Adrenal gland (tissue), 12 donors: Measurements from ENCODE around the gene MAGI1. TPM values are rescaled to one million over a fixed set of nuclear protein-coding genes. Genes with fewer than 3 reads are reported as not detected.

Experiments used
- DNase-seq, 7 donors: peaks; one replicate each; pipeline ENCODE4 v3.0.0-alpha.2; 2019 to 2020
- H3K27ac ChIP-seq, 5 donors: fragments of 200-600 bp; sonication (generic) in 4 of 5; 1 replicate in 3 of 5; 2 replicates in 2 of 5; pipeline versions ENCODE4 v1.5.1 to v1.8.0; 2016 to 2020; ENCODE audit warnings: mild to moderate bottlenecking in 1 of 5
- H3K27me3 ChIP-seq: fragments of 200-600 bp; 2 replicates; pipeline ENCODE4 v1.8.0; 2021
- H3K36me3 ChIP-seq, 2 donors: fragments of 200-600 bp; replicated peaks in 1 of 2; 1 replicate in 1 of 2; 2 replicates in 1 of 2; pipeline versions ENCODE4 v1.5.1 to v1.8.0; 2018 to 2022
- H3K4me1 ChIP-seq, 2 donors: fragments of 200-600 bp; replicated peaks in 1 of 2; 1 replicate in 1 of 2; 2 replicates in 1 of 2; pipeline versions ENCODE4 v1.5.1 to v1.8.0; 2018 to 2021
- H3K4me3 ChIP-seq, 4 donors: fragments of 200-600 bp; sonication (generic) in 3 of 4; one replicate each; pipeline ENCODE4 v1.5.1; 2016 to 2018
- H3K9me3 ChIP-seq, 3 donors: fragments of 200-600 bp; sonication (generic) in 1 of 3; replicated peaks in 1 of 3; 1 replicate in 2 of 3; 2 replicates in 1 of 3; pipeline versions ENCODE4 v1.5.1 to v1.8.0; 2016 to 2021
- CTCF ChIP-seq, 6 experiments: fragments of 450-650 bp in 4 of 6; fragments of 200-600 bp in 2 of 6; sonication (generic) in 1 of 6; IDR thresholded peaks; 1 replicate in 5 of 6; 2 replicates in 1 of 6; pipeline versions ENCODE4 v1.5.1 to v1.8.0; 2016 to 2021; ENCODE audit warnings: antibody characterized with exemption in 6 of 6, mild to moderate bottlenecking in 2 of 6, moderate library complexity in 1 of 6
- POLR2A ChIP-seq, 2 donors: fragments of 450-650 bp; IDR thresholded peaks; one replicate each; pipeline ENCODE4 v1.6.1; 2017; ENCODE audit warnings: antibody characterized with exemption in 2 of 2, mild to moderate bottlenecking in 2 of 2, moderate library complexity in 1 of 2
- WGBS, 4 donors: extraction: QIAGEN DNeasy Blood & Tissue Kit in 2 of 4; methylation state at CpG; one replicate each; pipeline versions ENCODE4 v1.1.5 to v1.1.7; 2013 to 2017; 5-methylcytosine and 5-hydroxymethylcytosine counted together
- intact Hi-C, 2 donors: fragments of 100-400 bp; cut with DNase I; formaldehyde crosslinking; loops; one replicate each; pipeline versions ENCODE4 v1.14.1 to v1.15.0; 2022 to 2023
- polyA plus RNA-seq, 3 donors: library from polyadenylated mRNA; stranded (reverse); fragments of 200-250 nt in 2 of 3; fragments of 350-450 nt in 1 of 3; fragmentation: Illumina TruSeq in 1 of 3; extraction: RNeasy Lipid Tissue Mini Kit (QIAGEN cat#74804) in 1 of 3; gene quantifications; one replicate each; pipeline ENCODE4 v1.2.3, GENCODE V29; 2013 to 2014
- total RNA-seq, 9 donors: library from RNA; depleted of rRNA in 4 of 9; stranded (reverse); fragments of >200 nt in 4 of 9; fragments of 120-200 nt in 1 of 9; fragmentation: NEBNext Ultra II Directional in 1 of 9; extraction: Animal tissue kit (Norgen Biotek cat#: 25700) in 1 of 9; gene quantifications; one replicate each; pipeline versions ENCODE4 v1.1.0 to v1.2.4, GENCODE V29; 2013 to 2023
- donor health status: healthy with polysubstance abuse.
- donor health status: Bipolar disorder and iron deficiency.
- donor health status: DM: yes; HTN: yes; CAD: no.
- donor health status: DM: no; HTN: no; CAD: no.
- donor health status: DM: no; HTN: no; CAD: no.
- donor health status: DM: yes; HTN: yes; CAD: no.

Gene MAGI1
- total and polyA plus RNA-seq, 12 donors: 4.8 to 31.6 (median 18.5) TPM

GRCh38 chr3:65919826-65920225 lies 118.9 kb downstream of the MAGI1 start:
- Histone ChIP-seq H3K4me3 (no peak overlapping the region), H3K27ac (no peak overlapping the region), H3K36me3 (no peaks in the 10 kb centered on the region), H3K4me1 (peaks cover 0 to 3% of the 10 kb centered on the region in 2 donors), H3K27me3 (no peaks in the 10 kb centered on the region), H3K9me3 (no peaks in the 10 kb centered on the region)
- WGBS, 4 donors: 88 to 95% (median 90%) methylated on average over 2 of the region's 2 CpGs
- DNase-seq: no peak
- TF ChIP-seq CTCF (IDR thresholded peaks at IDR 0.05): no peak
- no peak for TF ChIP-seq POLR2A (IDR thresholded peaks at IDR 0.05)
- intact Hi-C loops: no loop called here

GRCh38 chr3:65915477-65915876 lies 123.2 kb downstream of the MAGI1 start:
- WGBS, 4 donors: 41 to 54% (median 43%) methylated on average over 2 of the region's 2 CpGs
- Histone ChIP-seq H3K4me1 (no peaks in the 10 kb centered on the region), H3K4me3 (no peak overlapping the region), H3K27ac (no peak overlapping the region), H3K27me3 (no peaks in the 10 kb centered on the region), H3K9me3 (no peaks in the 10 kb centered on the region), H3K36me3 (no peaks in the 10 kb centered on the region)
- no peak for DNase-seq
- intact Hi-C loops: no loop called here
- no peak for TF ChIP-seq CTCF (IDR thresholded peaks at IDR 0.05)
- TF ChIP-seq POLR2A (IDR thresholded peaks at IDR 0.05): no peak

- Histone ChIP-seq H3K4me1 (no peaks in the 10 kb centered on the region), H3K36me3 (no peaks in the 10 kb centered on the region), H3K27me3 (no peaks in the 10 kb centered on the region), H3K4me3 (no peak overlapping the region), H3K9me3 (no peaks in the 10 kb centered on the region), H3K27ac (no peak overlapping the region)
- peak in 2 of 7 donors; percentile 6 to 18 for DNase-seq
- no peak for TF ChIP-seq POLR2A (IDR thresholded peaks at IDR 0.05)
- TF ChIP-seq CTCF (IDR thresholded peaks at IDR 0.05): peak in 3 of 6 experiments; percentile 11 to 38 (median 18)
- WGBS, 4 donors: 81 to 88% (median 86%) methylated on average over 3 of the region's 3 CpGs
- intact Hi-C loops: no loop called here
These were observed 123.9 kb downstream of the MAGI1 start for GRCh38 chr3:65914740-65915367.

- Histone ChIP-seq H3K4me1 (no peaks in the 10 kb centered on the region), H3K27ac (no peak overlapping the region), H3K9me3 (no peaks in the 10 kb centered on the region), H3K36me3 (no peaks in the 10 kb centered on the region), H3K4me3 (no peak overlapping the region), H3K27me3 (no peaks in the 10 kb centered on the region)
- WGBS, 4 donors: 81 to 93% (median 86%) methylated on average over 5 of the region's 5 CpGs
- no peak for DNase-seq
- intact Hi-C loops: no loop called here
- TF ChIP-seq CTCF (IDR thresholded peaks at IDR 0.05): no peak
- no peak for TF ChIP-seq POLR2A (IDR thresholded peaks at IDR 0.05)
These were observed 124.5 kb downstream of the MAGI1 start for GRCh38 chr3:65914032-65914739.
